GM18519 (cell line): ENCODE results near the gene PCDHA4.

Source experiments
- ATAC-seq: cut with Tn5 transposase; IDR thresholded peaks from one replicate; pipeline ENCODE4 v1.9.1; 2021; ENCODE audit warnings: mild to moderate bottlenecking, moderate library complexity; ENCODE audit not compliant: unreplicated experiment, low FRiP score

PCDHA4 gene

GRCh38 chr5:140855772-140856674 is 49.2 kb downstream of the PCDHA4 start, which contains the start of gene PCDHA10:
Gene PCDHA10 (plus strand): TSS chr5:140855897. CDS start chr5:140856049, 152 bp downstream.
- no peak for ATAC-seq

- no peak for ATAC-seq
Observed at GRCh38 chr5:140857177-140857986, 50.5 kb downstream of the PCDHA4 start.

GRCh38 chr5:140857987-140858240 is 51.0 kb downstream of the PCDHA4 start:
- ATAC-seq: no peak

- ATAC-seq: no peak
Observed at GRCh38 chr5:140862441-140863295, 55.8 kb downstream of the PCDHA4 start.
